HT-29 (cell line): Measurements from ENCODE around the gene SAYSD1. TPM values are rescaled to one million over a fixed set of nuclear protein-coding genes. Genes with fewer than 3 reads are reported as not detected.
A peak's percentile ranks its signal among the peaks of the same experiment; 100 is the strongest.

ENCODE experiments used
- DNase-seq: peaks from one replicate; pipeline ENCODE4 v3.0.0-alpha.2; 2015; ENCODE audit warnings: low spot score
- total RNA-seq: library from RNA; depleted of rRNA; stranded (reverse); fragments of >200 nt; shearing (Covaris generic); gene quantifications from 2 replicates; pipeline ENCODE4 v1.2.3, GENCODE V29; 2014

SAYSD1 gene
- total RNA-seq, 1 experiment from 2014 or later: 11.2 TPM

DNA sequence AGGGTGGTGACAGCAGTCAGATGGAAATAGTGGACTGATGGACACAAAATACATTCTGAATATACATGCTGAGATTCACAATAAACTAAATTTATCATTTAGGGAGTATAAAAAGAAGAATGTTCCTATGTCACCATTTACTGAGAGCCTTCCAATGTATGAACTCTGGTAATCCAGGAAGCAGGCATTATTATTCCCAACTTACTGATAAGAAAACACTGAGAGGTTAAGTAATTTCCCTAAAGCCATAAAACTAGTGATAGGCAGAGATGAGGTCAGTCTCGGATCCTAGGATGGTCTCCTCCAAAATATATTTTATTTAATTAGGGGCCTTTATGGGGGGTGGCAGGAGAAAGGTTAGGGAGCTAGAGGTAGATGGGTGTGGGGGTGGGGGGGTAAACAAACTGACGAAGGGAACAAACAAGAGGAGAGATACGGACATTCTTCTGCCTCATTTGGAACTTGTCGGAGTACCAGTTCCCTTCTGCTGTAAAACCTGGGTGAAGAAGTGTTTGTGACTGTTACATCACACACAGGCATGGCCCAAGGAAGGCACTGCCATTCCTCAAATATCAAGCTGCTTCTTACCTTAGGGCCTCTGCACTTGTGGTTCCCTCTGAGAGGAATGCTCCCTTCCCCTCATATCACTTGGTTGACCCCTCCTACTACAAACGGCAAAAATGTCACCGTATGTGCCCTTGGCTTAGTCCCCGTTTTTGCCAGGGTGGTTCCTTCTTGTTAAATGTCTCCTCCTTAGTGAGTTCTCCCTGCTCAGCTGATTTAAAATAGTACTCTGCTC, 6.7 kb downstream of the SAYSD1 start:
- no peak for DNase-seq

GRCh38 chr6:39107641-39108040, 7.3 kb downstream of the SAYSD1 start:
- no peak for DNase-seq

DNA sequence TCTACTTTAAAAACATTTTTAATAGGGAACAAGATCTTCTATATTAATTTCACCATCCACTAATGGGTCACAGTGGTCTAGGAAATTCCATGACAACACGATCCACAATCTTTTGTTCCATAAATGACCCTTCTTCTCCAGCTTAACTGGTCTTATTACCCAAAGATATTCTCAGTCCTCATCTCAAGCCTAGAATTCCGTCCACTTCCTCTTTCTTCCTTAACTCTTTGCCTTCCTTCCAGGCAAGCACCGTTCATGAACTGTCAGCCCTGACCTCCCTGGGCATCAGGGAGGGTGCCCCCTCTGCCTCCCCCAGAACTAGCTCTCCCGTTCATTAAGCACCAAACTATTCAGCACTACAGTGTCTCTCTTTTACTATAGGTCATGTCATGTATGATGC, 8.0 kb downstream of the SAYSD1 start:
- no peak for DNase-seq

DNA sequence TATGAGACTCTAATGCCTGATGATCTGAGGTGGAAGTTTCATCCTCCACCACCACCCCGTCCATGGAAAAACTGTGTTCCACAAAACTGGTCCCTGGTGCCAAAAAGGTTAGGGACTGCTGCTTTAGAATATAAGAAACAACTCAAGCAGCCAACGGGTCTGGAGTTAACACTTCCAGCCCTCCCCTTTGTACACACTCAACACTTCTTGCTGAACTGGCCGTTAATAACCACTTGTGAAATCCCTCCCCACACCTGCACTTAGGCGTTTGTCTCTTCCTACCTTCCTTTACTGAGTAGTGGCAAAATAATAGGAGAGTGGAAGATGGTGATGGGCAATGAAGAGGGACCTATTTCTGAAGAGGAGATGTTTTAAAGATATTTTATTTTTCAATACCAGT, 10.5 kb downstream of the SAYSD1 start:
- no peak for DNase-seq

DNA sequence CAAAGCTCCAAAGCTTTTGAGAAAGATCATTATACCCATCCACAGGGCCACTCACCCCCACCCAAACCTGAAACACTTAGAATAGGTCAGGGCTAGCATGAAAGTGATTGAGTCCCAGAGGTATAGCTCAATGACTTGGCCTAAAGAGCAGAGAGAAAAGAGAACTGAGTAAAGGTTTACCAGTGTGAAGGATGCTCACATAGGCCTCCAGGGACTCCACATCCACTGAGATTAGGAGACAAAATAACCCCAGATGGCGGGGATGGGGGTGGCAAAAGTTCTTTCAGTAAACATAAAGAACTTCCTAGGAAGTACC, 12.2 kb downstream of the SAYSD1 start:
- DNase-seq: no peak

- no peak for DNase-seq
Observed at GRCh38 chr6:39102071-39102820, 12.7 kb downstream of the SAYSD1 start.

DNA sequence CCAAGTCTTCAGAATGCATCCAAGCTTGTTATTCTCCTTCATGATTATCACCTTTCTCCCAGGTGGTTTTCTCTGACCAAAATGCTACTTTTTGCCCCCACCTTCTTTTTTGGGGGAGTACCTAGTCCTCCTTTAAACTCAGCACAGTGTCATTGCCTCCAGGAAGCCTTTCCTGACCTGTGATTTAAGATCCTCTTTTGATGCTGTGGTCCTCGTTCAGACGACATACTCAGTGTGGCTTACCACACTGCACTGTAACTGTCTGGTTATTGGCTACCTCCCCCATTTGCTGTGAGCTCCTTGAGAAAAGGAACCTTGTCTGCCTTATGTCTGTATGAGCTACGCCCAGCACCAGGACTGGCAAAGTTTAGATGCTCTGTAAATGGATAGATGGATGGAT, 14.6 kb downstream of the SAYSD1 start:
- DNase-seq: no peak

DNA sequence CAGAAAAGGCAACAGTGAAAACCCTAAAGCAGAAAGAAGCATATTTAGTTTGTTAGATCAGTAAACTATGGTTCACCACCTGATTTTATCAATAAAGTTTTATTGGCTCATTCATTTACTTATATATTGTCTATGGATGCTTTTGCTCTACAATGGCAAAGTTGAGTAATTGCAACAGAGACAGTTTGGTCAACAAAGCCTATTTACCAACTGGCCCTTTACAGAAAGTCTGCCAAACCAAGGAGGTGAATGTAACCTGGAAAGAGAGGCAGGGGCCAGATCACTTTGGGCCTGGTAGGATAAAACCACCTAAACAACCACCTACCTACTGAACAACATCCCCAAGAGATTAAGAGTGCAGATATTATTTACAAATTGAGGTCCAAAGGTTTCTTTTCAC, 19.4 kb downstream of the SAYSD1 start:
- no peak for DNase-seq

DNA sequence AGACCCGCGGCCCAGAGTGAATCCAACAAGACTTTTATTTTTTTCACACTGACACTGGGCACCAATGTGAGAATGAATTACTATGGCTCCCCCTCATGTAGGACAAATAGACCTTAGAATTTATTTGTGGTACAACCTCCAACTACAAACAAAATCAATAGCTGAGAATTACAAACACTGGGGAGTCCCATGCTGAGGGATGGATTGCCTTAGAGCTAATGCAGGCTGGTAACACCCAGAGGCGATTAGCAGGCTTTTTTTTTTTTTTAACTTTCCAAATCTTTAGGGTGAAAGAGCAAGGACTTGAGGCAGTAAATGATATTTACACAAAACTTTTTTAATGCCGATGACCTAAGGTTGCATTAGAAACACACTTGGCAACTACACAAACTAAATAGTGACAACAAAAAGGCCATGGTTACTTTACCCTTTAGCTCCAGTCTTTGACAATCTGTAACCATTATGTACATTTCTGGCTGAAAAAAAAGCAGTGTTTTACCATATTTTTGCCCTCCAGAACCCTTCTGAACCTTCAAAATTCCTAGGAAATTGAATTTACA, 21.8 kb downstream of the SAYSD1 start:
- no peak for DNase-seq

GRCh38 chr6:39092124-39092523, 22.9 kb downstream of the SAYSD1 start:
- peak; percentile 15 for DNase-seq

DNA sequence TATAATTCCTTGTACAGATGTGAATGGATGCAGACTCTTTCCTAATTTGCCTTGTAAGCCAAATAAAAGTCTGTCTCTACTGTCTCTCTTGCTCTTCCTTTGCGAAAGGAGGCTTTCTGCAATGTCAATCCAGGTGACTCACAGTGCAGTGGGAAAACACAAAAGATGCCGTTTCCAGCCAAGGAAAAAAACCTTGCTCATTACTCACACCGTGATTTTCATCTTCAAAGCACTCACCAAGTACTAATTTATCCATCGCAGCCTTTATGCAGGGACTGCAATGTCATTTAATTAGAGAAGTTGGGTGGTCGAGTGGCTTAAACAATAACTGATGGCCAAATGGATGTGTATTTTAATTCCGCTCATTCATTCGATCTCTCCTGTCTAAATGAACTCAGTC, 23.8 kb downstream of the SAYSD1 start:
- no peak for DNase-seq

DNA sequence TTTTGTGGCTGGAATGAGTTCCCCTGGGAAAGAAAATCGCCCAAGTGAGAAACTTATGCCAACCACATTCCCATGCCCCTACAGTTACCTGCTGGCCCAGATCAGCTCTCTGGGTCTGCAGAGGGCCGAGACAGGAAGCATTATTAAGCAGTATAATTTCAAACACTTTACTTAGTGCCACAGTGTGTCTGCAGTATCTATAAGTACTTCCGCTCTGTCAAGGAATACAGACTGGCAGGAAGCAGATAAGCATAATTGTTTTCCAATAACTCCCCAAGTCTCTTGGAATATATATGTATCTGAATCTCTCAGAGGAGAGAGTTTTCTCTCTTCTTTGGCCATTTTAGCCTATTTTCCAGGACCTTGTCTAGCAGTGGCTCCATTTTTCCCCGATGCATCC, 24.9 kb downstream of the SAYSD1 start:
- no peak for DNase-seq

DNA sequence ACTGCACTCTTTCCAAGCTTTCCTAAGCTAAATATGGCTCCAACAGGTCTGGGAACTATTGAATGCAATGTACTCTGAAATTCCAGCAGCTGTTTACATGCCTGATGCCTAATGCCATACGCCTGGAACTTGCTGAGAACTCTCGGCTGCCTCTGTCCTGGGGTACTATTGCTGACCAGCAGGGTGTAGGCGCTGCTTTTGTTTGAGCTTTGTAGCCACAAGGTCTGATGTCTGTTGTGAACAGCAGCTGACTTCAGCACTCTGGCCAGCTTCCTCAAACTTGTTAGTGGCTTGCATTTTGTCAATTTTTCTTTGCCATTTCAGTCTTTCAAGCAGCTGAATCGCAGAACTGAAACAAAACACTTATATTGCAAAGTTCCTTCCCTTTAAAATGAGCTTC, 26.7 kb downstream of the SAYSD1 start:
- DNase-seq: peak; percentile 45

GRCh38 chr6:39087197-39087596, 27.8 kb downstream of the SAYSD1 start:
- DNase-seq: no peak

GRCh38 chr6:39086711-39087110, 28.3 kb downstream of the SAYSD1 start:
- DNase-seq: no peak

DNA sequence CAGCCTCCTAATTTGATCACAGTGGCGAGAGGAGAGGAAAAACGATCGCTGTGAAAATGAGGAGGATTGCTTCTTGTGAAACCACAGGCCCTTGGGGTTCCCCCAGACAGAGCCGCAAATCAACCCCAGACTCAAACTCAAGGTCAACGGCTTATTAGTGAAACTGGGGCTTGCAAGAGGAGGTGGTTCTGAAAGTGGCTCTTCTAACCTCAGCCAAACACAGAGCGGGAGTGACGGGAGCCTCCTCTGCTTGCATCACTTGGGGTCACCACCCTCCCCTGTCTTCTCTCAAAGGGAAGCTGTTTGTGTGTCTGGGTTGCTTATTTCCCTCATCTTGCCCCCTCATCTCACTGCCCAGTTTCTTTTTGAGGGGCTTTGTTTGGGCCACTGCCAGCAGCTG, 28.7 kb downstream of the SAYSD1 start:
- no peak for DNase-seq

DNA sequence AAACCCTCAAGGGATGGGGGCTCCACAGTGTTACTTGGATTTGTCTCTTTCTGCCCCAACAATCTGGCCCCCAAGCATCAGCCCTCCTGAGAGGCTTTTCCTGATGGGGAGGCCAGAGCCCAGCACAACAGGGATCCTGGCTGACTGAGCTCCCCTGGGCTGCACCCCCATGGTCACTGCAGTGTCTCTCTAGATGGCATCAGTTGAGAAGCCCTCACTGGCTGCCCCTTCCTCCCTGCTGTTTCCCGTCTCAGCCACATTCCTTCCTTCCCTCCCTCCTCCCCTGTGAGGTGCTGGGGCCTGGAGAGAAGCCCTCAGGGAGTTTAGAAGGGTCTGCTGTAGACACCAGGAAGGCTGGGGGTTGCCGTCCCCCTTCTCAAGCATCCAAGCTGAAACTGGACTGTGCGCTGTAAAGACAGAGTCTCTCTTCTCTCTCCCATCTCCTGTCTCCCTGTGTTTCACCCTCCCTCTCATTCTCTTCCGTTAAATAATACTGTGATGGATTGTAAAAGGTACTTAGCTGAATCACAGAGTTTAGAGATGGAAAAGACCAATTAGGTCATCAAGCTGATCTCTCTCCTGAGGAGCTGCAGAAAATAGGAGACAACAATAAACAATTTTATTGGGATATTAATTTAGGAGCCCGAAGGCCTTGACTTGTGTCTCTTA, 29.7 kb downstream of the SAYSD1 start:
- DNase-seq: no peak

- no peak for DNase-seq
Observed at GRCh38 chr6:39084506-39084905, 30.5 kb downstream of the SAYSD1 start.

- DNase-seq: no peak
Observed at GRCh38 chr6:39083231-39083634, 31.8 kb downstream of the SAYSD1 start.

DNA sequence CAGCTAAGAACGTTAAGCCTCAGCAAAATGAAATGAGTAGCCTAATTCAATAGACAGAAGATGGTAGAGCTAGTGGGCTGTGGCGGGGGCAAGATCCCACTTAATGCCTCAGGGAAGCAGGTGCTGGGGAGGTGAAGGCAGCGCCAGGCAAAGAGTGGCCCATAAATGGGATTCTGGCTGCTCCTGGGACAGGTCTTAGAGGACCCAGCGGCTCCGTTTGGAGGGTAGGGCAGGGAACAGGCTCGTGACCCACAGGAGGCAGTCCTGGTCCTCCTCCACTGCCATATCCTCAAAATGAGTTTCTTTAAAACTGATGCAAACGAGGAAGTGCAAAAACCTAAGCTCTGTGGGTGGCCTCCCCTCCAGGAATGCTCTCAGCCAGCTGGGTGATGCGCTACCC, 32.7 kb downstream of the SAYSD1 start:
- no peak for DNase-seq

DNA sequence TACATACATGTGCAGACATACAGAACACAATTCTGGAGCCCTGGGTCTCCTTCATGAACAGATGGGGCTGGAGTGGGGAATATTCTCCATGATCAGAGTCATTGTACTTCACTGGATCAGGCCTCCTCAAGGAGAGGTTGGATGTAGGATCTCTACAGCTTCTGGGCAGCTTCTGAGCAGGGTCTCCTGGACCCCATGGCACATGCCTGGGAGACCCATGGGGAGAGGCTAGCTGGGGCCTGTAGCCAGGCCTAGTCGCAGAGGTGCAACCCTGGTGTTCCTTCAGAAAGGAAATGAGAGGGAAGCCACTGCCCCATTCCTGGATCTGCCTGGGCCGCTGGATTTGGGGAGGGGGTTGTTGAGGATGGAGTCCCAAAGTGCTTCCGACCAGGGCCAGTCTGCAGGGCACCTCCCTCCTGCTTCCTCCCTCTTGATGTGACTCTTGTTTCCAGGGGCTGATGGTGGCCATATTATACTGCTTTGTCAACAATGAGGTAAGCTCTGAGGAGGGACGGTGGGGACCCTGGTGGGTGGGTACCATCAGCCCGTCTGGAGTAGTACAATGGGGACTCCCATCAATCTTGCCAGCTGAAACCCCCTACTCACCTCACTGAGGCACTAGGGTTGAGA, 34.6 kb downstream of the SAYSD1 start:
- no peak for DNase-seq
